ENCODE results near the gene RASGRF2.

The RASGRF2 gene

GRCh38 chr5:81204205-81204604, 244.0 kb downstream of the RASGRF2 start:
- DNase-seq (ENCODE audit: low read depth in 1 of 2, low spot score in 1 of 2) = no peak
- no peak overlapping the region for H3K27ac ChIP-seq (replicated peaks)
- no peaks in the 10 kb centered on the region for H3K27me3 ChIP-seq (ENCODE audit: insufficient read depth, poor library complexity, severe bottlenecking)
- no peak for TF ChIP-seq GABPA (IDR thresholded peaks at IDR 0.05; ENCODE audit: low read depth)
- TF ChIP-seq CTCF (IDR thresholded peaks at IDR 0.05; ENCODE audit: insufficient read depth, low read length) = no peak
- no peak for TF ChIP-seq POLR2AphosphoS5 (IDR thresholded peaks at IDR 0.05; ENCODE audit: low read depth)
- no peak for TF ChIP-seq SPI1 (IDR thresholded peaks at IDR 0.05; ENCODE audit: borderline replicate concordance, low read depth)
- TF ChIP-seq REST (IDR thresholded peaks at IDR 0.05; ENCODE audit: insufficient replicate concordance, low read depth) = no peak
- no peak overlapping the region for H3K4me3 ChIP-seq (replicated peaks; ENCODE audit: insufficient read depth, low read length)

- Histone ChIP-seq H3K4me3 (replicated peaks; ENCODE audit: insufficient read depth, low read length) (no peak overlapping the region), H3K27me3 (ENCODE audit: insufficient read depth, poor library complexity, severe bottlenecking) (no peaks in the 10 kb centered on the region), H3K27ac (replicated peaks) (no peak overlapping the region)
- TF ChIP-seq REST (IDR thresholded peaks at IDR 0.05; ENCODE audit: insufficient replicate concordance, low read depth) (no peak), CTCF (IDR thresholded peaks at IDR 0.05; ENCODE audit: insufficient read depth, low read length) (no peak), GABPA (IDR thresholded peaks at IDR 0.05; ENCODE audit: low read depth) (no peak), SPI1 (IDR thresholded peaks at IDR 0.05; ENCODE audit: borderline replicate concordance, low read depth) (no peak), POLR2AphosphoS5 (IDR thresholded peaks at IDR 0.05; ENCODE audit: low read depth) (no peak)
- no peak for DNase-seq (ENCODE audit: low read depth in 1 of 2, low spot score in 1 of 2)
These were observed 244.9 kb downstream of the RASGRF2 start for GRCh38 chr5:81205058-81205457.

- no peak for TF ChIP-seq POLR2AphosphoS5 (IDR thresholded peaks at IDR 0.05; ENCODE audit: low read depth)
- no peak for TF ChIP-seq CTCF (IDR thresholded peaks at IDR 0.05; ENCODE audit: insufficient read depth, low read length)
- no peak for TF ChIP-seq REST (IDR thresholded peaks at IDR 0.05; ENCODE audit: insufficient replicate concordance, low read depth)
- TF ChIP-seq GABPA (IDR thresholded peaks at IDR 0.05; ENCODE audit: low read depth) = no peak
- TF ChIP-seq SPI1 (IDR thresholded peaks at IDR 0.05; ENCODE audit: borderline replicate concordance, low read depth) = no peak
- no peak for DNase-seq (ENCODE audit: low read depth in 1 of 2, low spot score in 1 of 2)
- Histone ChIP-seq H3K27ac (replicated peaks) (no peak overlapping the region), H3K4me3 (replicated peaks; ENCODE audit: insufficient read depth, low read length) (no peak overlapping the region), H3K27me3 (ENCODE audit: insufficient read depth, poor library complexity, severe bottlenecking) (no peaks in the 10 kb centered on the region)
These were observed 246.8 kb downstream of the RASGRF2 start for GRCh38 chr5:81207009-81207408.
